ENCODE measurements around the gene SPRTN.

Gene SPRTN

GRCh38 chr1:231354330-231355020 is 16.4 kb downstream of the SPRTN start:
- no peaks in the 10 kb centered on the region for H3K27me3 Mint-ChIP-seq
- peaks cover 6% of the 10 kb centered on the region for H3K4me1 Mint-ChIP-seq
- H3K27ac Mint-ChIP-seq = peak overlapping the region in 1 of 2 donors; percentile 59
- ATAC-seq (no peak), DNase-seq (no peak)
- H3K9me3 Mint-ChIP-seq = no peaks in the 10 kb centered on the region
- H3K4me3 Mint-ChIP-seq = no peak overlapping the region

- Mint-ChIP-seq H3K4me1 (peaks cover 6% of the 10 kb centered on the region), H3K27ac (peak overlapping the region; percentile 7 to 81), H3K9me3 (no peaks in the 10 kb centered on the region), H3K4me3 (no peak overlapping the region), H3K27me3 (no peaks in the 10 kb centered on the region)
- DNase-seq (no peak), ATAC-seq (no peak)
These were observed 17.1 kb downstream of the SPRTN start for GRCh38 chr1:231355171-231355570.

- peaks cover 6% of the 10 kb centered on the region for H3K4me1 Mint-ChIP-seq
- no peak for DNase-seq
- H3K27ac Mint-ChIP-seq = no peak overlapping the region
- no peak overlapping the region for H3K4me3 Mint-ChIP-seq
- ATAC-seq = no peak
- H3K27me3 Mint-ChIP-seq = no peaks in the 10 kb centered on the region
- no peaks in the 10 kb centered on the region for H3K9me3 Mint-ChIP-seq
These were observed 19.2 kb downstream of the SPRTN start for GRCh38 chr1:231357187-231357772.

- peak in 1 of 2 donors; percentile 38 for DNase-seq
- no peaks in the 10 kb centered on the region for H3K27me3 Mint-ChIP-seq
- H3K4me3 Mint-ChIP-seq = no peak overlapping the region
- no peak overlapping the region for H3K27ac Mint-ChIP-seq
- ATAC-seq = peak; percentile 84
- no peaks in the 10 kb centered on the region for H3K9me3 Mint-ChIP-seq
- H3K4me1 Mint-ChIP-seq = peaks cover 6% of the 10 kb centered on the region
These were observed 19.8 kb downstream of the SPRTN start for GRCh38 chr1:231357831-231358354.

GRCh38 chr1:231359113-231359512 is 21.0 kb downstream of the SPRTN start:
- no peak for DNase-seq
- no peak overlapping the region for H3K27ac Mint-ChIP-seq
- H3K27me3 Mint-ChIP-seq = no peaks in the 10 kb centered on the region
- H3K4me1 Mint-ChIP-seq = peaks cover 6% of the 10 kb centered on the region
- no peak for ATAC-seq
- no peaks in the 10 kb centered on the region for H3K9me3 Mint-ChIP-seq
- H3K4me3 Mint-ChIP-seq = no peak overlapping the region

- Mint-ChIP-seq H3K27ac (no peak overlapping the region), H3K4me3 (no peak overlapping the region)
- no peak for ATAC-seq
These were observed 24.2 kb downstream of the SPRTN start for GRCh38 chr1:231362325-231362724.

GRCh38 chr1:231363624-231364023 is 25.5 kb downstream of the SPRTN start:
- ATAC-seq (no peak), DNase-seq (no peak)
- Mint-ChIP-seq H3K27ac (no peak overlapping the region), H3K27me3 (no peaks in the 10 kb centered on the region), H3K4me3 (no peak overlapping the region), H3K4me1 (no peaks in the 10 kb centered on the region), H3K9me3 (no peaks in the 10 kb centered on the region)

More at GRCh38 chr1:231362325-231362724, 24.2 kb downstream of the SPRTN start:
- no peak for DNase-seq
- Mint-ChIP-seq H3K27me3 (no peaks in the 10 kb centered on the region), H3K9me3 (no peaks in the 10 kb centered on the region), H3K4me1 (peaks cover 5% of the 10 kb centered on the region)

- Mint-ChIP-seq H3K27ac (no peak overlapping the region), H3K4me3 (no peak overlapping the region), H3K27me3 (no peaks in the 10 kb centered on the region), H3K4me1 (no peaks in the 10 kb centered on the region), H3K9me3 (no peaks in the 10 kb centered on the region)
- ATAC-seq (no peak), DNase-seq (no peak)
These were observed 26.1 kb downstream of the SPRTN start for GRCh38 chr1:231364192-231364591.

GRCh38 chr1:231369282-231369681 is 31.2 kb downstream of the SPRTN start:
- no peak overlapping the region for H3K27ac Mint-ChIP-seq

GRCh38 chr1:231372501-231372900 is 34.4 kb downstream of the SPRTN start:
- H3K9me3 Mint-ChIP-seq = no peaks in the 10 kb centered on the region
- no peaks in the 10 kb centered on the region for H3K27me3 Mint-ChIP-seq
- H3K4me3 Mint-ChIP-seq = no peak overlapping the region
- DNase-seq = no peak
- H3K4me1 Mint-ChIP-seq = peaks cover 12% of the 10 kb centered on the region
- H3K27ac Mint-ChIP-seq = no peak overlapping the region
- no peak for ATAC-seq

More at GRCh38 chr1:231369282-231369681, 31.2 kb downstream of the SPRTN start:
- ATAC-seq = no peak
- H3K4me1 Mint-ChIP-seq = no peaks in the 10 kb centered on the region
- H3K4me3 Mint-ChIP-seq = no peak overlapping the region
- H3K9me3 Mint-ChIP-seq = no peaks in the 10 kb centered on the region
- DNase-seq = no peak
- H3K27me3 Mint-ChIP-seq = no peaks in the 10 kb centered on the region

GRCh38 chr1:231374394-231374793 is 36.3 kb downstream of the SPRTN start:
- Mint-ChIP-seq H3K27me3 (no peaks in the 10 kb centered on the region), H3K4me1 (peaks cover 31% of the 10 kb centered on the region), H3K4me3 (no peak overlapping the region), H3K27ac (no peak overlapping the region), H3K9me3 (no peaks in the 10 kb centered on the region)
- DNase-seq (no peak), ATAC-seq (no peak)

- Mint-ChIP-seq H3K27ac (no peak overlapping the region), H3K27me3 (no peaks in the 10 kb centered on the region), H3K9me3 (no peaks in the 10 kb centered on the region), H3K4me3 (no peak overlapping the region), H3K4me1 (peaks cover 38% of the 10 kb centered on the region)
- DNase-seq (no peak), ATAC-seq (no peak)
These were observed 38.0 kb downstream of the SPRTN start for GRCh38 chr1:231376101-231376500.

GRCh38 chr1:231376875-231377549 is 38.9 kb downstream of the SPRTN start:
- DNase-seq (peak in 1 of 2 donors; percentile 54), ATAC-seq (peak; percentile 97)
- H3K27ac Mint-ChIP-seq = peak overlapping the region; percentile 47 to 48
- peaks cover 38% of the 10 kb centered on the region for H3K4me1 Mint-ChIP-seq
- H3K27me3 Mint-ChIP-seq = no peaks in the 10 kb centered on the region
- H3K4me3 Mint-ChIP-seq = peak overlapping the region in 1 of 2 donors; percentile 57
- H3K9me3 Mint-ChIP-seq = no peaks in the 10 kb centered on the region

GRCh38 chr1:231381729-231382128 is 43.6 kb downstream of the SPRTN start:
- Mint-ChIP-seq H3K27me3 (no peaks in the 10 kb centered on the region), H3K9me3 (no peaks in the 10 kb centered on the region), H3K4me1 (peaks cover 34% of the 10 kb centered on the region), H3K4me3 (no peak overlapping the region), H3K27ac (no peak overlapping the region)
- no peak for DNase-seq
- ATAC-seq = no peak

- H3K9me3 Mint-ChIP-seq = no peaks in the 10 kb centered on the region
- ATAC-seq (no peak), DNase-seq (no peak)
- H3K27me3 Mint-ChIP-seq = no peaks in the 10 kb centered on the region
- no peak overlapping the region for H3K4me3 Mint-ChIP-seq
- no peak overlapping the region for H3K27ac Mint-ChIP-seq
- H3K4me1 Mint-ChIP-seq = peaks cover 27% of the 10 kb centered on the region
These were observed 44.3 kb downstream of the SPRTN start for GRCh38 chr1:231382426-231382825.

Measured in stimulated activated naive CD8-positive, alpha-beta T cell treated with anti-CD3 and anti-CD28 coated beads, Interleukin-15, amount 100 ng/mL, for 72 hours (primary cell).